K562 (cell line): ENCODE results near the gene PCBP3. TPM values are rescaled to one million over a fixed set of nuclear protein-coding genes. Genes with fewer than 3 reads are reported as not detected.
"Not testable (repeated sequence)": the region's sequence is repeated elsewhere in the genome, so short reads cannot be mapped to it uniquely, and the experiment has no call there.

Experiments
- ATAC-seq: fragments of 200-7000 bp; cut with Tn5 transposase; 3 replicates; pipeline ENCODE4 v1.9.1; 2020; ENCODE audit warnings: moderate library complexity
- BruUV-seq: library from RNA; stranded (reverse); fragments of 400-500 nt; replicated peaks from 2 replicates; lab custom pipeline; 2021; lab: Mats Ljungman, UMichigan
- CTCF ChIA-PET: fragments of 300-600 bp; formaldehyde crosslinking; extraction: SDS; loops from one replicate; lab custom pipeline; 2021; ENCODE audit warnings: low intra/inter-chr PET ratio; lab: Yijun Ruan, JAX
- POLR2A ChIA-PET: fragments of 300-600, 350-650 bp; sonication (Branson Sonifier 250); formaldehyde crosslinking; extraction: SDS; loops from one replicate; lab custom pipeline; 2021; ENCODE audit warnings: antibody characterized with exemption, inconsistent platforms; lab: Yijun Ruan, JAX
- DNase-seq, 4 experiments: peaks; one replicate each; pipeline versions ENCODE4 v3.0.0 to v3.0.0-alpha.2; 2011 to 2018; ENCODE audit warnings: low spot score in 3 of 4, mixed read lengths in 3 of 4; ENCODE audit errors: extremely low read depth in 1 of 4
- FAIRE-seq: peaks from 2 replicates; lab custom pipeline; 2011; peaks lifted over from hg19 to GRCh38; lab: Jason Lieb, UNC
- H2AFZ ChIP-seq: 2 replicates; pipeline ENCODE4 v1.6.0; 2011; ENCODE audit warnings: low read depth, low read length, control low read depth, inconsistent platforms
- H3K27ac ChIP-seq: fragments of 200-600 bp; 3 replicates; pipeline ENCODE4 v1.8.0; 2011; ENCODE audit warnings: low read depth, mild to moderate bottlenecking, control low read depth, inconsistent platforms, low read length, moderate library complexity, mixed read lengths; ENCODE audit errors: extremely low read depth
- H3K27me3 ChIP-seq, 2 experiments: fragments of 300-600 bp in 1 of 2; 2 replicates in 1 of 2; 3 replicates in 1 of 2; pipeline versions ENCODE4 v1.6.0 to v1.8.0; 2011; ENCODE audit warnings: inconsistent platforms in 2 of 2, low read length in 2 of 2, mild to moderate bottlenecking in 1 of 2, mixed read lengths in 1 of 2, moderate library complexity in 1 of 2; ENCODE audit not compliant: control insufficient read depth in 2 of 2, insufficient read depth in 2 of 2
- H3K36me3 ChIP-seq: fragments of 300-600 bp; 3 replicates; pipeline ENCODE4 v1.8.0; 2011; ENCODE audit warnings: mild to moderate bottlenecking, low read length, inconsistent platforms; ENCODE audit not compliant: control insufficient read depth, insufficient read depth
- H3K4me1 ChIP-seq, 2 experiments: fragments of 200-600 bp in 1 of 2; replicated peaks in 1 of 2; 2 replicates in 1 of 2; 3 replicates in 1 of 2; pipeline versions ENCODE4 v1.5.1 to v1.8.0; 2011; ENCODE audit warnings: inconsistent platforms in 2 of 2, low read length in 2 of 2, mild to moderate bottlenecking in 1 of 2, mixed read lengths in 1 of 2, moderate library complexity in 1 of 2; ENCODE audit not compliant: control insufficient read depth in 2 of 2, insufficient read depth in 2 of 2
- H3K4me2 ChIP-seq: 2 replicates; pipeline ENCODE4 v1.6.1; 2011; ENCODE audit warnings: low read length, control low read depth, inconsistent platforms, mixed read lengths; ENCODE audit not compliant: insufficient read depth
- H3K4me3 ChIP-seq: fragments of 200-600 bp; sonication (generic), shearing (Covaris generic); 2 replicates; pipeline ENCODE4 v1.5.1; 2016; ENCODE audit warnings: control low read depth, inconsistent platforms
- H3K79me2 ChIP-seq: fragments of 200-600 bp; 3 replicates; pipeline ENCODE4 v1.8.0; 2011; ENCODE audit warnings: low read length, inconsistent platforms; ENCODE audit not compliant: control insufficient read depth, insufficient read depth
- H3K9ac ChIP-seq, 2 experiments: 2 replicates each; pipeline versions ENCODE4 v1.6.0 to v1.6.1; 2011; ENCODE audit warnings: low read depth in 2 of 2, low read length in 2 of 2, control low read depth in 1 of 2, inconsistent platforms in 1 of 2, mild to moderate bottlenecking in 1 of 2, mixed read lengths in 1 of 2; ENCODE audit not compliant: insufficient read depth in 1 of 2
- H3K9me1 ChIP-seq: one replicate; pipeline ENCODE4 v1.6.0; 2011; ENCODE audit warnings: inconsistent platforms, mild to moderate bottlenecking, low read length, moderate library complexity; ENCODE audit not compliant: control insufficient read depth, insufficient read depth
- H3K9me3 ChIP-seq: replicated peaks from 2 replicates; pipeline ENCODE4 v1.5.1; 2011; ENCODE audit warnings: low read depth, low read length, inconsistent platforms; ENCODE audit not compliant: control insufficient read depth, insufficient read depth
- H4K20me1 ChIP-seq: replicated peaks from 2 replicates; pipeline ENCODE4 v1.6.1; 2011; ENCODE audit warnings: low read length, inconsistent platforms, mixed read lengths; ENCODE audit not compliant: control insufficient read depth, insufficient read depth
- PBX2 ChIP-seq, 2 experiments: IDR thresholded peaks in 1 of 2; conservative IDR thresholded peaks in 1 of 2; 2 replicates each; pipeline ENCODE4 v1.6.1; 2016; ENCODE audit warnings: low read depth in 2 of 2, mild to moderate bottlenecking in 1 of 2, missing compliant biosample characterization in 1 of 2, missing genetic modification characterization in 1 of 2, moderate library complexity in 1 of 2
- PKNOX1 ChIP-seq: fragments of 450-650 bp; IDR thresholded peaks from 2 replicates; pipeline ENCODE4 v1.6.1; 2016
- in situ Hi-C: fragments of 300-500 bp; cut with MboI; formaldehyde crosslinking; loops from 4 replicates; pipeline ENCODE4 v1.15.0; 2018; ENCODE audit warnings: inconsistent platforms, mixed read lengths
- intact Hi-C: fragments of 100-400 bp; cut with micrococcal nuclease; formaldehyde crosslinking; loops from 2 replicates; pipeline ENCODE4 v1.14.2; 2022
- polyA plus RNA-seq, 8 experiments: library from polyadenylated mRNA; depleted of rRNA in 4 of 8; stranded (reverse) in 5 of 8; unstranded in 3 of 8; fragments of >200 nt; fragmentation: Nextera tagmentation in 2 of 8; fragmentation: Illumina TruSeq in 1 of 8; extraction: Ambion mirVana in 2 of 8; extraction: Trizol in 1 of 8; gene quantifications; 2 replicates each; pipeline versions ENCODE4 v1.2.1 to v1.2.3, GENCODE V29; 2011 to 2014; ENCODE audit warnings: inconsistent platforms in 1 of 8, missing spikeins in 1 of 8
- total RNA-seq, 7 experiments: library from RNA; depleted of rRNA in 6 of 7; stranded (reverse); fragments of >200 nt in 6 of 7; fragmentation: Illumina TruSeq in 2 of 7; extraction: Trizol in 2 of 7; gene quantifications; 2 replicates each; pipeline versions ENCODE4 v1.2.1 to v1.2.3, GENCODE V29; 2011 to 2021; ENCODE audit warnings: low replicate concordance in 1 of 7

Gene PCBP3
- total and polyA plus RNA-seq, 9 of the 15 experiments (the other 6 are each of a cell fraction or from before 2014, with no cell fraction given), result 0.18 TPM; not detected in 8

GRCh38 chr21:45814210-45814940 lies 170.8 kb downstream of the PCBP3 start:
- ATAC-seq; H4K20me1 ChIP-seq; H3K4me2 ChIP-seq; intact Hi-C loops; H3K36me3 ChIP-seq; CTCF ChIA-PET; H3K9ac ChIP-seq; H3K4me1 ChIP-seq; BruUV-seq; H2AFZ ChIP-seq; H3K9me1 ChIP-seq; H3K79me2 ChIP-seq; FAIRE-seq; H3K4me3 ChIP-seq; H3K27ac ChIP-seq; DNase-seq; H3K9me3 ChIP-seq; POLR2A ChIA-PET; TF ChIP-seq PBX2 (CRISPR knock-in tag; IDR thresholded peaks at IDR 0.05; ENCODE audit: low read depth): not testable (repeated sequence)
- TF ChIP-seq PBX2 (tag; conservative IDR thresholded peaks at IDR 0.05; ENCODE audit: low read depth) (peak; percentile 20; the same call in 1 of the 2 replicates), PKNOX1 (peak; percentile 35; the same call in 1 of the 2 replicates)
- H3K27me3 ChIP-seq, result peaks cover 10 to 32% of the 10 kb centered on the region in 2 experiments
- in situ Hi-C loops, result loop anchor here (5.0 kb wide), 1 partner anchor 352 kb away; no protein-coding TSS in a partner anchor
